ENCODE data around the gene MISP. TPM values are rescaled to one million over a fixed set of nuclear protein-coding genes. Genes with fewer than 3 reads are reported as not detected.

Gene MISP
- total RNA-seq, 1 experiment from 2014 or later = 5.8 TPM

DNA sequence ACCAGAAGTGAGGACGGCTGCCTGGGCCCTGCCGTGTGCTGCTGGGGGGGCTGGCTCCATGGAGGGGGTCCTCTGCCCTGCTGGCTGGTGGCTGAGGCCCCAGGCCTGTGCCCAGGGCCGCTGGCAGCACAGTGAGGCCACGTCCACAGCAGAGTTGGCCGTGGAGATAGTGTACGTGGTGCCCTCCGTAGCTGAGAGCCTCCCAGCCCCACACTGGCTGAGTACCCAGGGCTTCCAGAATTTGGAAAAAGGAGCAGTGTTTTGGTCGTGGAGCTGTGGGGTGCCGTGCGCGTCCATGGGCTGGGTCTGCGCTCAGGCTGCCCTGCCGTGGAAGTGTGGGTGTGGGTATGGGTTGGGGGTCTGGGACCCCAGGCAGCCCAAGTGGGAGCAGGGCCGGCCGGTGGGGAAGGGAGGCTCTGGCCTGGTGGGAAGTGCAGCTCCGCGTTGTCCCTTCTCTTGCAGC is 52.2 kb downstream of the MISP start:
- intact Hi-C loops (cut with micrococcal nuclease; ENCODE audit: unreplicated experiment) (no loop called here), in situ Hi-C loops (cut with HindIII; ENCODE audit: low pct_unique_long_range_greater_than_20kb, low sequenced_read_pairs) (no loop called here)
- H3K27ac ChIP-seq (ENCODE audit: low read length) = no peak overlapping the region
- ATAC-seq (no peak), DNase-seq (ENCODE audit: low read depth, low spot score) (no peak)
- ChIA-PET CTCF (no interaction called here), POLR2A (no interaction called here)
- peaks cover 18% of the 10 kb centered on the region for H3K4me1 ChIP-seq (ENCODE audit: control insufficient read depth, insufficient read depth, low read length)
- TF ChIP-seq, protein P1, sequence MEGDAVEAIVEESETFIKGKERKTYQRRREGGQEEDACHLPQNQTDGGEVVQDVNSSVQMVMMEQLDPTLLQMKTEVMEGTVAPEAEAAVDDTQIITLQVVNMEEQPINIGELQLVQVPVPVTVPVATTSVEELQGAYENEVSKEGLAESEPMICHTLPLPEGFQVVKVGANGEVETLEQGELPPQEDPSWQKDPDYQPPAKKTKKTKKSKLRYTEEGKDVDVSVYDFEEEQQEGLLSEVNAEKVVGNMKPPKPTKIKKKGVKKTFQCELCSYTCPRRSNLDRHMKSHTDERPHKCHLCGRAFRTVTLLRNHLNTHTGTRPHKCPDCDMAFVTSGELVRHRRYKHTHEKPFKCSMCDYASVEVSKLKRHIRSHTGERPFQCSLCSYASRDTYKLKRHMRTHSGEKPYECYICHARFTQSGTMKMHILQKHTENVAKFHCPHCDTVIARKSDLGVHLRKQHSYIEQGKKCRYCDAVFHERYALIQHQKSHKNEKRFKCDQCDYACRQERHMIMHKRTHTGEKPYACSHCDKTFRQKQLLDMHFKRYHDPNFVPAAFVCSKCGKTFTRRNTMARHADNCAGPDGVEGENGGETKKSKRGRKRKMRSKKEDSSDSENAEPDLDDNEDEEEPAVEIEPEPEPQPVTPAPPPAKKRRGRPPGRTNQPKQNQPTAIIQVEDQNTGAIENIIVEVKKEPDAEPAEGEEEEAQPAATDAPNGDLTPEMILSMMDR (IDR thresholded peaks at IDR 0.05) = no peak
- no peak for TF ChIP-seq SIN3A (IDR thresholded peaks at IDR 0.05; ENCODE audit: borderline replicate concordance, insufficient read depth, low read depth, low read length)
- TF ChIP-seq TCF7L2 (IDR thresholded peaks at IDR 0.05; ENCODE audit: low read depth, low read length) = no peak
- TF ChIP-seq, protein P2, sequence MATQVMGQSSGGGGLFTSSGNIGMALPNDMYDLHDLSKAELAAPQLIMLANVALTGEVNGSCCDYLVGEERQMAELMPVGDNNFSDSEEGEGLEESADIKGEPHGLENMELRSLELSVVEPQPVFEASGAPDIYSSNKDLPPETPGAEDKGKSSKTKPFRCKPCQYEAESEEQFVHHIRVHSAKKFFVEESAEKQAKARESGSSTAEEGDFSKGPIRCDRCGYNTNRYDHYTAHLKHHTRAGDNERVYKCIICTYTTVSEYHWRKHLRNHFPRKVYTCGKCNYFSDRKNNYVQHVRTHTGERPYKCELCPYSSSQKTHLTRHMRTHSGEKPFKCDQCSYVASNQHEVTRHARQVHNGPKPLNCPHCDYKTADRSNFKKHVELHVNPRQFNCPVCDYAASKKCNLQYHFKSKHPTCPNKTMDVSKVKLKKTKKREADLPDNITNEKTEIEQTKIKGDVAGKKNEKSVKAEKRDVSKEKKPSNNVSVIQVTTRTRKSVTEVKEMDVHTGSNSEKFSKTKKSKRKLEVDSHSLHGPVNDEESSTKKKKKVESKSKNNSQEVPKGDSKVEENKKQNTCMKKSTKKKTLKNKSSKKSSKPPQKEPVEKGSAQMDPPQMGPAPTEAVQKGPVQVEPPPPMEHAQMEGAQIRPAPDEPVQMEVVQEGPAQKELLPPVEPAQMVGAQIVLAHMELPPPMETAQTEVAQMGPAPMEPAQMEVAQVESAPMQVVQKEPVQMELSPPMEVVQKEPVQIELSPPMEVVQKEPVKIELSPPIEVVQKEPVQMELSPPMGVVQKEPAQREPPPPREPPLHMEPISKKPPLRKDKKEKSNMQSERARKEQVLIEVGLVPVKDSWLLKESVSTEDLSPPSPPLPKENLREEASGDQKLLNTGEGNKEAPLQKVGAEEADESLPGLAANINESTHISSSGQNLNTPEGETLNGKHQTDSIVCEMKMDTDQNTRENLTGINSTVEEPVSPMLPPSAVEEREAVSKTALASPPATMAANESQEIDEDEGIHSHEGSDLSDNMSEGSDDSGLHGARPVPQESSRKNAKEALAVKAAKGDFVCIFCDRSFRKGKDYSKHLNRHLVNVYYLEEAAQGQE (IDR thresholded peaks at IDR 0.05; ENCODE audit: insufficient read depth in 1 of 2, low read depth in 2 of 2, low read length in 1 of 2) = no peak
- TF ChIP-seq POLR2AphosphoS5 (IDR thresholded peaks at IDR 0.05; ENCODE audit: low read depth, low read length) = no peak
- BruUV-seq (replicated peaks) = no TSS peak
- no peak overlapping the region for H3K4me3 ChIP-seq (ENCODE audit: low read depth in 2 of 2, low read length in 2 of 2)
- H3K36me3 ChIP-seq (ENCODE audit: control insufficient read depth, insufficient read depth, low read length) = peaks cover 21% of the 10 kb centered on the region
- H3K9me3 ChIP-seq (ENCODE audit: control insufficient read depth, insufficient read depth, low read depth, low read length) = no peaks in the 10 kb centered on the region
- H3K27me3 ChIP-seq (ENCODE audit: control insufficient read depth, insufficient read depth, low read length) = no peaks in the 10 kb centered on the region

GRCh38 chr19:803686-804418 is 52.9 kb downstream of the MISP start:
- POLR2A ChIA-PET = no interaction called here
- Histone ChIP-seq H3K4me1 (ENCODE audit: control insufficient read depth, insufficient read depth, low read length) (peaks cover 18% of the 10 kb centered on the region), H3K27ac (ENCODE audit: low read length) (no peak overlapping the region), H3K36me3 (ENCODE audit: control insufficient read depth, insufficient read depth, low read length) (peaks cover 17% of the 10 kb centered on the region), H3K4me3 (ENCODE audit: low read depth in 2 of 2, low read length in 2 of 2) (no peak overlapping the region), H3K9me3 (ENCODE audit: control insufficient read depth, insufficient read depth, low read depth, low read length) (no peaks in the 10 kb centered on the region), H3K27me3 (ENCODE audit: control insufficient read depth, insufficient read depth, low read length) (no peaks in the 10 kb centered on the region)
- DNase-seq (ENCODE audit: low read depth, low spot score) (no peak), ATAC-seq (no peak)
- CTCF ChIA-PET = no interaction called here
- TF ChIP-seq, protein P2 (IDR thresholded peaks at IDR 0.05; ENCODE audit: insufficient read depth in 1 of 2, low read depth in 2 of 2, low read length in 1 of 2) = no peak
- TF ChIP-seq, protein P1 (IDR thresholded peaks at IDR 0.05) = no peak
- no peak for TF ChIP-seq SIN3A (IDR thresholded peaks at IDR 0.05; ENCODE audit: borderline replicate concordance, insufficient read depth, low read depth, low read length)
- TF ChIP-seq POLR2AphosphoS5 (IDR thresholded peaks at IDR 0.05; ENCODE audit: low read depth, low read length) = no peak
- TF ChIP-seq TCF7L2 (IDR thresholded peaks at IDR 0.05; ENCODE audit: low read depth, low read length) = no peak
- intact Hi-C loops (cut with micrococcal nuclease; ENCODE audit: unreplicated experiment) (no loop called here), in situ Hi-C loops (cut with HindIII; ENCODE audit: low pct_unique_long_range_greater_than_20kb, low sequenced_read_pairs) (no loop called here)
- no TSS peak for BruUV-seq (replicated peaks)

Measured in Panc1 (cell line).